Skeletal muscle tissue (tissue), 4 donors: ENCODE data around the gene TIAM1. TPM values are rescaled to one million over a fixed set of nuclear protein-coding genes. Genes with fewer than 3 reads are reported as not detected.

ENCODE experiments used
- H3K27ac ChIP-seq: one replicate; pipeline ENCODE4 v1.7.0; 2013; ENCODE audit warnings: mild to moderate bottlenecking, low read depth, low read length, inconsistent platforms
- H3K27me3 ChIP-seq, 3 donors: one replicate each; pipeline ENCODE4 v1.7.0; 2013; ENCODE audit warnings: low read length in 3 of 3; ENCODE audit not compliant: control insufficient read depth in 3 of 3, insufficient read depth in 3 of 3
- H3K36me3 ChIP-seq, 3 donors: one replicate each; pipeline ENCODE4 v1.7.0; 2013; ENCODE audit warnings: low read length in 3 of 3; ENCODE audit not compliant: control insufficient read depth in 3 of 3, insufficient read depth in 3 of 3
- H3K4me1 ChIP-seq, 3 donors: one replicate each; pipeline ENCODE4 v1.7.0; 2013; ENCODE audit warnings: low read length in 3 of 3, mild to moderate bottlenecking in 3 of 3; ENCODE audit not compliant: control insufficient read depth in 3 of 3, insufficient read depth in 3 of 3
- H3K4me3 ChIP-seq, 3 donors: one replicate each; pipeline ENCODE4 v1.7.0; 2013; ENCODE audit warnings: low read length in 3 of 3
- H3K9ac ChIP-seq, 3 donors: one replicate each; pipeline ENCODE4 v1.7.0; 2013; ENCODE audit warnings: low read length in 3 of 3, mild to moderate bottlenecking in 3 of 3, moderate library complexity in 2 of 3, low read depth in 1 of 3
- H3K9me3 ChIP-seq, 3 donors: one replicate each; pipeline ENCODE4 v1.7.0; 2013; ENCODE audit warnings: low read length in 3 of 3; ENCODE audit not compliant: control insufficient read depth in 3 of 3
- total RNA-seq: library from RNA; depleted of rRNA; stranded (reverse); fragments of >200 nt; gene quantifications from one replicate; pipeline ENCODE4 v1.2.3, GENCODE V29; 2014
- donor health status: Osteomylitis.

The TIAM1 gene
- total RNA-seq, 1 donor from 2014 or later: 24.5 TPM

GRCh38 chr21:31356440-31356839 lies 12.4 kb upstream of the TIAM1 start:
- no peak overlapping the region for H3K9ac ChIP-seq
- no peaks in the 10 kb centered on the region for H3K9me3 ChIP-seq
- no peak overlapping the region for H3K4me3 ChIP-seq
- no peaks in the 10 kb centered on the region for H3K27me3 ChIP-seq
- no peaks in the 10 kb centered on the region for H3K4me1 ChIP-seq
- no peak overlapping the region for H3K27ac ChIP-seq
- H3K36me3 ChIP-seq: no peaks in the 10 kb centered on the region

DNA sequence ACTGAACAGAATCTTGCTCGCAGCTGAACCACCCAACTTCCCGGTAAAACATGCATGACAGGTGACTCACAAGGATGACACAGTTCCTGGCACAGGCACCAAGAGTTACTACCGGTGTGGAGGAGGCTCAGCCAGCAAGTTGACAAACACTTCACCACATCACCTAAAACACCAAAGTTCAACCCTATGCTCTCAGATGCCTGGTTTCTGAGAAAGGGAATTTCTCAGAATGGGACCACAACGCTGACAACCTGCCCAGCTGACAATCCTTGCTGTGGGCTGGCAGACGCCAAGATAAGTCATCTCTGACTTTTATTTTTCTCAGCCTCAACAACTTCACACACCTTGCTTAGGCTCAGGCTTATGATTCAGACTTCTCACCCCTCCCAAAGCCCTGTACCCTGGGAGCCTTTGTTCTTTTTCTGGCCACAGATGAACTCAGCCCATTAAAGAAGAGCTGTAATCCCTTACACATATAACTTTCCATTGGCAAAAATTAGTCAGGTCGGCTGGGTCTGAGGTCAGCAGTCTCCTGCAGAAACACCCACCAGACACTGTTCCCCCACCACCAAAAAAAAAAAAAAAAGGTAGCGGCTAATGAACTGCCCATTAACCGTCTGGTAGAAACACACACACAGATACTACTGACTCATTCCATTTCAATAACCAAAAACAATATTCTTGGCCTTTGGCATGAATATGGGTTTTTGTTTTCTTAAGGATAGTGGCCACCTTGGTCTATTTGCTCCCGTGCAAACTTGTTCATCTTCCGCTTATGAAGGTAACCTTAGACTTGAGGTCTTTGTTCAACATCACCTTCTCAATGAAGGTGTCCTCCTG lies 10.8 kb upstream of the TIAM1 start:
- Histone ChIP-seq H3K27me3 (no peaks in the 10 kb centered on the region), H3K9me3 (no peaks in the 10 kb centered on the region), H3K9ac (no peak overlapping the region)

DNA sequence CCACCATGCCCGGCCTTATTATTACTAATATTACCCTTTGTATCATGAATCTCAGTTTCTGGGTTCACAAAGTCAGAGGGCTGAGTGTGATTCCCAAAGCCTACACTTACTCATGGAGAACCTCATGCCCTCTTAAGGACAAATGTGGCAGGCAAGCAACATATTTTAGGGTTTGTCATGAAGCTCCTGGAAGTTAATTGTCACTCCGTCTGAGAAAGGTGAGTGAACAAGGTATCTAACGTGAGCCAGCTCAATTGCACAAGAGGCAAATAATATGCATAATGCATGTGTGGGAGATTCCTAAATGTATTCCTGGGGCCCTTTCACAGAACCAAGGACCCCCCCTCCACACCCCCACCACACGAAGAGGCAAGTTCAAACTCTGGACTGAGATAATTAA lies 10.1 kb upstream of the TIAM1 start:
- Histone ChIP-seq H3K4me1 (no peaks in the 10 kb centered on the region), H3K36me3 (no peaks in the 10 kb centered on the region), H3K27me3 (no peaks in the 10 kb centered on the region), H3K9ac (no peak overlapping the region), H3K9me3 (no peaks in the 10 kb centered on the region), H3K4me3 (no peak overlapping the region), H3K27ac (no peak overlapping the region)

More for the DNA sequence above, 10.8 kb upstream of the TIAM1 start:
- H3K27ac ChIP-seq: no peak overlapping the region
- H3K36me3 ChIP-seq: no peaks in the 10 kb centered on the region
- H3K4me3 ChIP-seq: no peak overlapping the region
- H3K4me1 ChIP-seq: no peaks in the 10 kb centered on the region

DNA sequence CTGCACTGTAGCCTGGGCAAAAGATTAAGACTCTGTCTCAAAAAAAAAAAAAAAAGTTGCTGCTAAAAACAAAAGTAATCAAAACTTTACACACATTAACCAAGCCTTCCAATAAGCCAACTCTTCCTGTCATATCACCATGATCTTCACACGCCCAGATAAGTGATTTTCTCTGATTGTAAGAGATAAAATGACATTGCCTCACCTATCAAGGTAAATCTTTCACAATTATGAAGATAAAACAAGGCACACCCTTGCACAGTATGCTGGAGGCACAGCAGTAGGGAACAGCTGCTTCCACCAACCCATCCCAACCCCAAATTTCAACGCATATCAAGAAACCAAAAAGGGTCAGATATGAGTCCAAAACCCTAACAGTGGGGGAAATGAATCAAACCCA lies 8.8 kb upstream of the TIAM1 start:
- Histone ChIP-seq H3K9me3 (no peaks in the 10 kb centered on the region), H3K9ac (no peak overlapping the region), H3K27ac (no peak overlapping the region), H3K27me3 (peaks cover 0 to 3% (median 0%) of the 10 kb centered on the region in 3 donors), H3K4me1 (no peaks in the 10 kb centered on the region), H3K4me3 (no peak overlapping the region), H3K36me3 (no peaks in the 10 kb centered on the region)

DNA sequence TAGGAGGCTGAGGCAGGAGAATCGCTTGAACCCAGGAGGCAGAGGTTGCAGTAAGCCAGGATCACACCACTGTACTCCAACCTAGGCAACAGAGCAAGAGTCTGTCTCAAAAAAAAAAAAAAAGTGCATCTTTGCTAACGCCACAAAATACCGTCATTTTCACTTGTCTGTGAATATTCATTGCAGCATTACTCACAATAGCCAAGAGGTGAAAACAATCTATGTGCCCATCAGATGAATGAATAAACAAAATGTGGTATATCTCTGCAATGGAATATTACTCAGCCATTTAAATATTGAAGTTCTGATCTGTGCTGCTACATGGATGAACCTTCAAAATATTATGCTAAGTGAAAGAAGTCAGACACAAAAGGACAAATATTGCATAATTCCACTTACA lies 7.9 kb upstream of the TIAM1 start:
- Histone ChIP-seq H3K27ac (no peak overlapping the region), H3K36me3 (no peaks in the 10 kb centered on the region), H3K4me3 (no peak overlapping the region), H3K9me3 (no peaks in the 10 kb centered on the region), H3K9ac (no peak overlapping the region), H3K4me1 (no peaks in the 10 kb centered on the region), H3K27me3 (peaks cover 0 to 6% (median 0%) of the 10 kb centered on the region in 3 donors)

DNA sequence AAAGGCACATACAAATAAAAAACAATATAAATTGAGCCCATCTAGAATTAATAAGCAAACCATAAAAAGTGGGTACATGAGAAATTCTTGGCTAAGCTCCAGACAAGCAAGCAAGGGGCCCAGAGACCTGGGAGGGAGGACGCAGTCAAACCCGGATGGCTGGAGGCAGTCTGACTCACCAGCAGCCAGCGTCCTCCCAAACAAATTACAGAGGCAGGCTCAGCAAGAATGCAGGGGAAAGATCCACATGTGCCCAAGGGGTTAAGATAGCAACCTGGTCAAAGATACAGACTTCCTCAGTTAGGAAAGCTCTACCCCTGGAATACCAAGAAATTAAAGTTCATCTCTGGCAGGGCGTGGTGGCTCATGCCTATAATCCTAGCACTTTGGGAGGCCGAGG lies 7.4 kb upstream of the TIAM1 start:
- peaks cover 0 to 7% (median 0%) of the 10 kb centered on the region in 3 donors for H3K27me3 ChIP-seq
- H3K4me3 ChIP-seq: no peak overlapping the region
- no peak overlapping the region for H3K9ac ChIP-seq
- H3K4me1 ChIP-seq: no peaks in the 10 kb centered on the region
- no peaks in the 10 kb centered on the region for H3K9me3 ChIP-seq
- no peaks in the 10 kb centered on the region for H3K36me3 ChIP-seq
- no peak overlapping the region for H3K27ac ChIP-seq

DNA sequence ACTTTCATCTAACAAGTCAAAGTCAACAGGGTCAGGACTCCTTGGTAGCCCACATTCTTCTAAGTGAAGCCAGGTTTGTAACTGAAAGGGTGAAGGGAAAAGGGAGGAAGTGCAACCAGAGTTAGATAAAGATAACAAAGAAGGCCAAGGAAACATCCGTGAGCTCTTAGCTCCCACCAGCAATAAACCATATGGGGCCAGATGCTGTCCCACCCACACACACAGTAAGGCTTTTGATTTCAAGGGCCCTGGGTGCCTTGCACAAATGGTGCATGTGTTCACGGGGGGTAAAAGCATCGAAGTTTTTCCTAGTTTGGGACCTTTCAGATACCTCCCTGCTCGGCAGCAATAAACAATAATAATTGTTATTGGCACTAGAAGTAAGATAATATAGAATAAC lies 5.1 kb upstream of the TIAM1 start:
- H3K27ac ChIP-seq: no peak overlapping the region
- no peak overlapping the region for H3K4me3 ChIP-seq
- no peaks in the 10 kb centered on the region for H3K9me3 ChIP-seq
- H3K4me1 ChIP-seq: no peaks in the 10 kb centered on the region
- H3K9ac ChIP-seq: no peak overlapping the region
- no peaks in the 10 kb centered on the region for H3K36me3 ChIP-seq
- peaks cover 0 to 12% (median under 1%) of the 10 kb centered on the region in 3 donors for H3K27me3 ChIP-seq

DNA sequence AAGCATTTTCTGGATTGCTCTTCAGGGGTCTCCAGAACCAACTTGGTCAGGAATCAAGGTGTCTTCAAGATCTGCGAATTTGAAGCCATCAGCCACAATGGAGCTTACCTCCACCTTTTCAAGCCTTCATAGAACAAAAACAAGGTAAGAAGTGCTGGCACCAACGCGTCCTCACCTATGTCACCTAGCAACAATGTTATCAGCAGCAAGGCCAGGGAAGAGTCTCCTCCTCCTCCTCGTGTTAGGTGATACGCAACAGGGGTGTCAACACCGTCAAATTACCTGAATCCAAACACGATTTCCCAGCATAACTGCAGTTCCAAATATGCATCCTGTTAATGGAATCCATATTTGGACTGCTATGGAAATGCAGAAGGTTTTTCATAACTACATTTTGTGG lies 4.1 kb upstream of the TIAM1 start:
- Histone ChIP-seq H3K27me3 (peaks cover 5 to 22% (median 8%) of the 10 kb centered on the region in 3 donors), H3K4me1 (no peaks in the 10 kb centered on the region), H3K27ac (no peak overlapping the region), H3K4me3 (no peak overlapping the region), H3K9ac (no peak overlapping the region), H3K36me3 (no peaks in the 10 kb centered on the region), H3K9me3 (no peaks in the 10 kb centered on the region)

- H3K27me3 ChIP-seq: peaks cover 5 to 28% (median 8%) of the 10 kb centered on the region in 3 donors
- no peak overlapping the region for H3K4me3 ChIP-seq
- no peaks in the 10 kb centered on the region for H3K4me1 ChIP-seq
Measured at GRCh38 chr21:31347435-31348032, 3.5 kb upstream of the TIAM1 start.

GRCh38 chr21:31346256-31346821 lies 2.3 kb upstream of the TIAM1 start:
- no peak overlapping the region for H3K4me3 ChIP-seq
- H3K9me3 ChIP-seq: no peaks in the 10 kb centered on the region
- peaks cover 5 to 29% (median 8%) of the 10 kb centered on the region in 3 donors for H3K27me3 ChIP-seq
- no peak overlapping the region for H3K9ac ChIP-seq
- no peaks in the 10 kb centered on the region for H3K36me3 ChIP-seq
- no peak overlapping the region for H3K27ac ChIP-seq
- H3K4me1 ChIP-seq: no peaks in the 10 kb centered on the region

More at GRCh38 chr21:31347435-31348032, 3.5 kb upstream of the TIAM1 start:
- Histone ChIP-seq H3K9ac (no peak overlapping the region), H3K9me3 (no peaks in the 10 kb centered on the region), H3K36me3 (no peaks in the 10 kb centered on the region), H3K27ac (no peak overlapping the region)
